CD14-positive monocyte (primary cell): ENCODE data around the gene BIN1. TPM values are rescaled to one million over a fixed set of nuclear protein-coding genes. Genes with fewer than 3 reads are reported as not detected.

Experiments used
- DNase-seq, 3 donors: peaks; one replicate each; pipeline ENCODE4 v3.0.0-alpha.2; 2011 to 2022
- H2AFZ ChIP-seq: 2 replicates; pipeline ENCODE4 v1.6.0; 2012; ENCODE audit warnings: mild to moderate bottlenecking, low read depth, low read length, inconsistent platforms; ENCODE audit not compliant: insufficient read depth, poor library complexity, severe bottlenecking
- H3K27ac ChIP-seq, 2 donors: 1 replicate in 1 of 2; 2 replicates in 1 of 2; pipeline ENCODE4 v1.5.1; 2012 to 2013; ENCODE audit warnings: low read length in 2 of 2, control low read depth in 1 of 2, inconsistent platforms in 1 of 2, low read depth in 1 of 2, mild to moderate bottlenecking in 1 of 2
- H3K27me3 ChIP-seq, 2 donors: one replicate each; pipeline versions ENCODE4 v1.6.0 to v1.6.1; 2011 to 2013; ENCODE audit warnings: low read length in 2 of 2; ENCODE audit not compliant: control insufficient read depth in 2 of 2, insufficient read depth in 2 of 2
- H3K36me3 ChIP-seq, 2 donors: replicated peaks in 1 of 2; 1 replicate in 1 of 2; 2 replicates in 1 of 2; pipeline versions ENCODE4 v1.5.1 to v1.6.1; 2012 to 2013; ENCODE audit warnings: low read length in 2 of 2, control low read depth in 1 of 2, inconsistent platforms in 1 of 2, mild to moderate bottlenecking in 1 of 2; ENCODE audit not compliant: insufficient read depth in 2 of 2, control insufficient read depth in 1 of 2
- H3K4me1 ChIP-seq, 2 donors: 1 replicate in 1 of 2; 2 replicates in 1 of 2; pipeline versions ENCODE4 v1.5.1 to v1.6.1; 2012 to 2013; ENCODE audit warnings: low read length in 2 of 2, control low read depth in 1 of 2, inconsistent platforms in 1 of 2, mild to moderate bottlenecking in 1 of 2, moderate library complexity in 1 of 2; ENCODE audit not compliant: insufficient read depth in 2 of 2, control insufficient read depth in 1 of 2
- H3K4me2 ChIP-seq: replicated peaks from 2 replicates; pipeline ENCODE3; 2012; ENCODE audit warnings: low read length, moderate library complexity, mild to moderate bottlenecking; ENCODE audit not compliant: poor library complexity, severe bottlenecking; ENCODE audit errors: extremely low read depth
- H3K4me3 ChIP-seq, 3 experiments: fragments of 200-600 bp in 1 of 3; sonication (generic) in 1 of 3; replicated peaks in 1 of 3; 1 replicate in 2 of 3; 2 replicates in 1 of 3; pipeline ENCODE4 v1.5.1; 2011 to 2013; ENCODE audit warnings: low read length in 3 of 3, mild to moderate bottlenecking in 3 of 3, control low read depth in 2 of 3, low read depth in 2 of 3, inconsistent platforms in 1 of 3, moderate library complexity in 1 of 3
- H3K79me2 ChIP-seq: 2 replicates; pipeline ENCODE4 v1.6.0; 2012; ENCODE audit warnings: mild to moderate bottlenecking, control low read depth, inconsistent platforms, low read length, moderate library complexity; ENCODE audit not compliant: insufficient read depth
- H3K9ac ChIP-seq: 2 replicates; pipeline ENCODE4 v1.6.0; 2017; ENCODE audit warnings: low read length, mild to moderate bottlenecking; ENCODE audit not compliant: insufficient read depth, poor library complexity, severe bottlenecking
- H3K9me3 ChIP-seq, 2 donors: replicated peaks in 1 of 2; 1 replicate in 1 of 2; 2 replicates in 1 of 2; pipeline versions ENCODE4 v1.5.1 to v1.6.1; 2012 to 2013; ENCODE audit warnings: low read length in 2 of 2, control low read depth in 1 of 2; ENCODE audit not compliant: control insufficient read depth in 1 of 2, insufficient read depth in 1 of 2
- H4K20me1 ChIP-seq: 2 replicates; pipeline ENCODE4 v1.6.0; 2012; ENCODE audit warnings: mild to moderate bottlenecking, low read length, control low read depth, moderate library complexity; ENCODE audit not compliant: insufficient read depth
- H3K27ac Mint-ChIP-seq, 7 donors: one replicate each; pipeline ENCODE4 v1.8.0; 2020; ENCODE audit warnings: mild to moderate bottlenecking in 7 of 7, mixed read lengths in 7 of 7, moderate library complexity in 6 of 7, inconsistent platforms in 2 of 7
- H3K27me3 Mint-ChIP-seq, 3 donors: one replicate each; pipeline ENCODE4 v1.8.0; 2021 to 2022; ENCODE audit warnings: low read depth in 3 of 3, mild to moderate bottlenecking in 3 of 3, mixed read lengths in 3 of 3, moderate library complexity in 3 of 3, inconsistent platforms in 1 of 3
- H3K36me3 Mint-ChIP-seq, 2 donors: one replicate each; pipeline ENCODE4 v1.8.0; 2020; ENCODE audit warnings: mixed read lengths in 2 of 2, inconsistent platforms in 1 of 2, mild to moderate bottlenecking in 1 of 2
- H3K4me1 Mint-ChIP-seq: one replicate; pipeline ENCODE4 v1.8.0; 2020; ENCODE audit warnings: mild to moderate bottlenecking, mixed read lengths
- H3K4me3 Mint-ChIP-seq, 2 donors: one replicate each; pipeline ENCODE4 v1.8.0; 2020; ENCODE audit warnings: mild to moderate bottlenecking in 2 of 2, mixed read lengths in 2 of 2, moderate library complexity in 1 of 2
- H3K9me3 Mint-ChIP-seq, 7 donors: one replicate each; pipeline ENCODE4 v1.8.0; 2020 to 2022; ENCODE audit warnings: mixed read lengths in 7 of 7, mild to moderate bottlenecking in 6 of 7, moderate library complexity in 6 of 7, inconsistent platforms in 2 of 7
- CTCF ChIP-seq: fragments of 200-600 bp; IDR thresholded peaks from one replicate; pipeline ENCODE4 v1.8.0; 2022; ENCODE audit warnings: antibody characterized with exemption, mild to moderate bottlenecking
- whole genome bisulfite sequencing: methylation state at CpG from one replicate; pipeline ENCODE4 v1.1.5; 2013; ENCODE audit warnings: missing lambda C conversion rate; ENCODE audit not compliant: insufficient coverage; 5-methylcytosine and 5-hydroxymethylcytosine counted together
- intact Hi-C, 2 donors: fragments of 100-400 bp; cut with micrococcal nuclease; formaldehyde crosslinking; loops; one replicate each; pipeline versions ENCODE4 v1.15.0 to v1.15.1; 2023
- polyA plus RNA-seq, 3 donors: library from polyadenylated mRNA; depleted of rRNA in 1 of 3; unstranded in 2 of 3; stranded (reverse) in 1 of 3; fragments of 300-500 nt in 2 of 3; fragments of >200 nt in 1 of 3; fragmentation: Illumina TruSeq in 2 of 3; gene quantifications; 1 replicate in 2 of 3; 2 replicates in 1 of 3; pipeline ENCODE4 v1.2.3, GENCODE V29; 2012 to 2021

Gene BIN1
- polyA plus RNA-seq, 3 donors, result 3.4 to 7.5 (median 4.1) TPM

GRCh38 chr2:127001751-127002150, 105.2 kb downstream of the BIN1 start:
- no peak overlapping the region for H3K4me2 ChIP-seq
- intact Hi-C loops, result no loop called here
- H2AFZ ChIP-seq, result no peak overlapping the region
- no peaks in the 10 kb centered on the region for H3K27me3 ChIP-seq
- no peak for TF ChIP-seq CTCF
- no peak for DNase-seq
- no peak overlapping the region for H3K27ac Mint-ChIP-seq
- H3K4me3 ChIP-seq, result no peak overlapping the region
- H3K27ac ChIP-seq, result no peak overlapping the region
- H3K9me3 ChIP-seq, result no peaks in the 10 kb centered on the region
- no peaks in the 10 kb centered on the region for H3K36me3 ChIP-seq
- H3K4me3 Mint-ChIP-seq, result no peak overlapping the region
- H4K20me1 ChIP-seq, result no peaks in the 10 kb centered on the region
- H3K9me3 Mint-ChIP-seq, result peaks cover 0 to 2% (median 0%) of the 10 kb centered on the region in 7 donors
- whole genome bisulfite sequencing, result no CpG with 5 or more reads among the region's 5 CpGs
- no peaks in the 10 kb centered on the region for H3K4me1 ChIP-seq
- no peaks in the 10 kb centered on the region for H3K4me1 Mint-ChIP-seq
- H3K36me3 Mint-ChIP-seq, result no peaks in the 10 kb centered on the region
- H3K27me3 Mint-ChIP-seq, result peaks cover 0 to 3% (median 0%) of the 10 kb centered on the region in 3 donors
- H3K79me2 ChIP-seq, result no peaks in the 10 kb centered on the region
- no peak overlapping the region for H3K9ac ChIP-seq

GRCh38 chr2:127000937-127001336, 106.0 kb downstream of the BIN1 start:
- no peaks in the 10 kb centered on the region for H3K4me1 ChIP-seq
- H3K27ac Mint-ChIP-seq, result no peak overlapping the region
- no peak overlapping the region for H2AFZ ChIP-seq
- TF ChIP-seq CTCF, result no peak
- no peak overlapping the region for H3K4me2 ChIP-seq
- H3K27ac ChIP-seq, result no peak overlapping the region
- intact Hi-C loops, result no loop called here
- no peaks in the 10 kb centered on the region for H3K4me1 Mint-ChIP-seq
- no peak overlapping the region for H3K4me3 ChIP-seq
- H3K36me3 ChIP-seq, result no peaks in the 10 kb centered on the region
- H3K79me2 ChIP-seq, result no peaks in the 10 kb centered on the region
- no peaks in the 10 kb centered on the region for H3K27me3 ChIP-seq
- H3K9me3 ChIP-seq, result no peaks in the 10 kb centered on the region
- no peak overlapping the region for H3K4me3 Mint-ChIP-seq
- no CpG with 5 or more reads among the region's 5 CpGs for WGBS
- no peaks in the 10 kb centered on the region for H4K20me1 ChIP-seq
- no peak for DNase-seq
- peaks cover 0 to 2% (median 0%) of the 10 kb centered on the region in 7 donors for H3K9me3 Mint-ChIP-seq
- no peaks in the 10 kb centered on the region for H3K36me3 Mint-ChIP-seq
- H3K9ac ChIP-seq, result no peak overlapping the region
- H3K27me3 Mint-ChIP-seq, result peaks cover 0 to 3% (median 0%) of the 10 kb centered on the region in 3 donors
